HEK293T (cell line): Measurements from ENCODE around the gene KL.

Experiments used
- ARNT ChIP-seq: fragments of 450-650 bp; IDR thresholded peaks from 2 replicates; pipeline ENCODE4 v1.6.1; 2017; ENCODE audit warnings: mild to moderate bottlenecking
- BHLHE40 ChIP-seq: fragments of 450-650 bp; IDR thresholded peaks from 2 replicates; pipeline ENCODE4 v1.6.1; 2016; ENCODE audit warnings: mild to moderate bottlenecking, moderate library complexity, borderline replicate concordance
- ELF4 ChIP-seq: fragments of 450-650 bp; IDR thresholded peaks from 2 replicates; pipeline ENCODE4 v1.6.1; 2017; ENCODE audit warnings: antibody characterized with exemption
- FOXA1 ChIP-seq: fragments of 450-650 bp; IDR thresholded peaks from 2 replicates; pipeline ENCODE4 v1.6.1; 2016; ENCODE audit warnings: mild to moderate bottlenecking
- HDGF ChIP-seq: fragments of 450-650 bp; IDR thresholded peaks from 2 replicates; pipeline ENCODE4 v1.6.1; 2017; ENCODE audit warnings: antibody characterized with exemption, borderline replicate concordance
- NFRKB ChIP-seq: fragments of 450-650 bp; IDR thresholded peaks from 2 replicates; pipeline ENCODE4 v1.6.1; 2016; ENCODE audit warnings: mild to moderate bottlenecking, moderate library complexity
- SP1 ChIP-seq: fragments of 450-650 bp; IDR thresholded peaks from 2 replicates; pipeline ENCODE4 v1.6.1; 2017
- SUZ12 ChIP-seq: fragments of 450-650 bp; IDR thresholded peaks from 2 replicates; pipeline ENCODE4 v1.6.1; 2016; ENCODE audit warnings: mild to moderate bottlenecking
- TARDBP ChIP-seq: fragments of 450-650 bp; IDR thresholded peaks from 2 replicates; pipeline ENCODE4 v1.6.1; 2016

DNA sequence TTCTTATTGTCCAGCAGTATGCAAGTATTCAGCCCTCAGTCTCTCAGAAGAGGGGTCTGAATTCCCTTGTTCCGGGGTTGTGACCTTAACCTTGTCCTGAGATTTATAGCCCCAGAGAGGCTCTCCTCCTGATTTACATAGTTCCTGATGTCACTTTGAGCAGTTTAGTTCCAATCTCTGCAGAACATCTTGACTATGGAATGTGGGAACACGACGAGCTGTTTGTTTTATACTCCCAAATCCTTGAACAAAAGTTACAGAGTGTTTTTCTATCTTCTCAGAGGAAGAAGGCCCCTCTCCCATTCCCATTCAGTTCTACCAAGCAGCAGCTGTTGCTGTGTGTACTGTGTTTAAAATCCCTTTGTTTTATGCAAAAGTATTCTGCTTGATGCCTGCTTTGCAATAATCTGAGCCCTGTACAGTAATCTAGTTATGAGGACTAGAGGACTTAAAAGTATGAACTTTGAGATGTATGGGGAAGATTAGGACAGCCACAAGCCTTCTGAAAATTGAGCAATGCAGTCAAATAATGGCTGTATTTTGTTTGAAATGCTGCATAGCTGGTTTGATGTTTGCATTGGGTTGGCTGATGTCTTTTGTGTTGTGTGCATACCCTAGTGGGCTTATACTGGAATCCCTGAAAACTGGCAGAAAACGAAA, 74.7 kb downstream of the KL start:
- no peak for TF ChIP-seq FOXA1
- no peak for TF ChIP-seq SP1
- no peak for TF ChIP-seq SUZ12
- TF ChIP-seq ELF4, result no peak
- no peak for TF ChIP-seq HDGF
- no peak for TF ChIP-seq BHLHE40
- TF ChIP-seq NFRKB, result no peak
- TF ChIP-seq TARDBP, result no peak
- TF ChIP-seq ARNT, result no peak
